Left ventricle myocardium inferior (tissue), 1 donor: ENCODE results near the gene ABHD6. TPM values are rescaled to one million over a fixed set of nuclear protein-coding genes. Genes with fewer than 3 reads are reported as not detected.

Experiments
- DNase-seq: peaks from one replicate; pipeline ENCODE4 v3.0.0-alpha.2; 2020
- H3K27ac ChIP-seq: fragments of 200-600 bp; replicated peaks from 2 replicates; pipeline ENCODE4 v1.8.0; 2021
- H3K27me3 ChIP-seq: fragments of 200-600 bp; 2 replicates; pipeline ENCODE4 v1.8.0; 2021; ENCODE audit warnings: low read depth
- H3K36me3 ChIP-seq: fragments of 200-600 bp; 2 replicates; pipeline ENCODE4 v1.8.0; 2021
- H3K4me1 ChIP-seq: fragments of 200-600 bp; 2 replicates; pipeline ENCODE4 v1.8.0; 2021
- H3K4me3 ChIP-seq: fragments of 200-600 bp; 2 replicates; pipeline ENCODE4 v1.8.0; 2021; ENCODE audit warnings: mild to moderate bottlenecking, moderate library complexity
- H3K9me3 ChIP-seq: fragments of 200-600 bp; replicated peaks from 2 replicates; pipeline ENCODE4 v1.8.0; 2021
- CTCF ChIP-seq: fragments of 200-600 bp; IDR thresholded peaks from 2 replicates; pipeline ENCODE4 v1.8.0; 2021; ENCODE audit warnings: antibody characterized with exemption, mild to moderate bottlenecking, borderline replicate concordance
- intact Hi-C: fragments of 100-400 bp; cut with micrococcal nuclease; formaldehyde crosslinking; loops from one replicate; pipeline ENCODE4 v1.11.0; 2022
- total RNA-seq: library from RNA; stranded (reverse); fragmentation: NEBNext Ultra II Directional; extraction: Animal tissue kit (Norgen Biotek cat#: 25700); gene quantifications from one replicate; pipeline ENCODE4 v1.2.1, GENCODE V29; 2021
- donor health status: DM: no; HTN: yes; CAD: no; lungs with severe emphysema.

Gene ABHD6
- total RNA-seq, 1 donor from 2014 or later = 7.2 TPM

- Histone ChIP-seq H3K4me1 (peaks cover 23% of the 10 kb centered on the region), H3K9me3 (no peaks in the 10 kb centered on the region), H3K27ac (no peak overlapping the region), H3K27me3 (no peaks in the 10 kb centered on the region), H3K36me3 (no peaks in the 10 kb centered on the region), H3K4me3 (no peak overlapping the region)
- no peak for DNase-seq
- no peak for TF ChIP-seq CTCF
- intact Hi-C loops = no loop called here
Observed at GRCh38 chr3:58203541-58203940, 34.1 kb upstream of the ABHD6 start.

GRCh38 chr3:58204720-58205119, 32.9 kb upstream of the ABHD6 start:
- TF ChIP-seq CTCF = no peak
- no peaks in the 10 kb centered on the region for H3K9me3 ChIP-seq
- no peak overlapping the region for H3K4me3 ChIP-seq
- H3K27ac ChIP-seq = no peak overlapping the region
- H3K4me1 ChIP-seq = peaks cover 15% of the 10 kb centered on the region
- no peak for DNase-seq
- H3K36me3 ChIP-seq = no peaks in the 10 kb centered on the region
- intact Hi-C loops = no loop called here
- no peaks in the 10 kb centered on the region for H3K27me3 ChIP-seq

GRCh38 chr3:58205981-58206380, 31.6 kb upstream of the ABHD6 start:
- no peaks in the 10 kb centered on the region for H3K27me3 ChIP-seq
- H3K4me3 ChIP-seq = no peak overlapping the region
- intact Hi-C loops = no loop called here
- H3K27ac ChIP-seq = no peak overlapping the region
- no peak for DNase-seq
- no peaks in the 10 kb centered on the region for H3K9me3 ChIP-seq
- no peaks in the 10 kb centered on the region for H3K36me3 ChIP-seq
- peaks cover 9% of the 10 kb centered on the region for H3K4me1 ChIP-seq
- no peak for TF ChIP-seq CTCF

- no peaks in the 10 kb centered on the region for H3K9me3 ChIP-seq
- no peak overlapping the region for H3K4me3 ChIP-seq
- intact Hi-C loops = no loop called here
- H3K36me3 ChIP-seq = no peaks in the 10 kb centered on the region
- peaks cover 7% of the 10 kb centered on the region for H3K4me1 ChIP-seq
- H3K27ac ChIP-seq = no peak overlapping the region
- no peak for TF ChIP-seq CTCF
- H3K27me3 ChIP-seq = no peaks in the 10 kb centered on the region
- DNase-seq = no peak
Observed at GRCh38 chr3:58206406-58207011, 31.1 kb upstream of the ABHD6 start.

- intact Hi-C loops = no loop called here
- no peak for TF ChIP-seq CTCF
- no peak overlapping the region for H3K27ac ChIP-seq
- H3K4me3 ChIP-seq = no peak overlapping the region
- no peaks in the 10 kb centered on the region for H3K27me3 ChIP-seq
- no peaks in the 10 kb centered on the region for H3K36me3 ChIP-seq
- H3K9me3 ChIP-seq = no peaks in the 10 kb centered on the region
- no peak for DNase-seq
- peaks cover 4% of the 10 kb centered on the region for H3K4me1 ChIP-seq
Observed at GRCh38 chr3:58207954-58208353, 29.6 kb upstream of the ABHD6 start.

- TF ChIP-seq CTCF = no peak
- no peak overlapping the region for H3K27ac ChIP-seq
- no peaks in the 10 kb centered on the region for H3K36me3 ChIP-seq
- no peak overlapping the region for H3K4me3 ChIP-seq
- intact Hi-C loops = no loop called here
- no peaks in the 10 kb centered on the region for H3K9me3 ChIP-seq
- DNase-seq = no peak
- H3K4me1 ChIP-seq = peaks cover 10% of the 10 kb centered on the region
- H3K27me3 ChIP-seq = no peaks in the 10 kb centered on the region
Observed at GRCh38 chr3:58209933-58210332, 27.7 kb upstream of the ABHD6 start.
